Right ventricle myocardium superior (tissue), 1 donor: ENCODE results near the gene PLCH1. TPM values are rescaled to one million over a fixed set of nuclear protein-coding genes. Genes with fewer than 3 reads are reported as not detected.

Source experiments
- ATAC-seq: fragments of 200-7000 bp; cut with Tn5 transposase; one replicate; pipeline ENCODE4 v1.9.1; 2020; ENCODE audit warnings: mild to moderate bottlenecking; ENCODE audit not compliant: poor library complexity
- DNase-seq: peaks from one replicate; pipeline ENCODE4 v3.0.0-alpha.2; 2020
- intact Hi-C: fragments of 100-400 bp; cut with DNase I; formaldehyde crosslinking; loops from one replicate; pipeline ENCODE4 v1.11.2; 2022
- total RNA-seq: library from RNA; stranded (reverse); fragmentation: NEBNext Ultra II Directional; extraction: Animal tissue kit (Norgen Biotek cat#: 25700); gene quantifications from one replicate; pipeline ENCODE4 v1.2.1, GENCODE V29; 2021
- donor health status: DM: no; HTN: yes; CAD: no; lungs with severe emphysema.

Gene PLCH1
- total RNA-seq, 1 donor from 2014 or later, result 1.3 TPM

GRCh38 chr3:155388417-155388816 lies 356.5 kb downstream of the PLCH1 start:
- ATAC-seq (no peak), DNase-seq (no peak)
- intact Hi-C loops, result loop anchor here (10.0 kb wide), 1 partner anchor 316 kb away; no protein-coding TSS in a partner anchor

GRCh38 chr3:155387571-155387970 lies 357.3 kb downstream of the PLCH1 start:
- ATAC-seq (no peak), DNase-seq (no peak)
- intact Hi-C loops, result loop anchor here (10.0 kb wide), 1 partner anchor 317 kb away; no protein-coding TSS in a partner anchor

GRCh38 chr3:155386919-155387318 lies 358.0 kb downstream of the PLCH1 start:
- intact Hi-C loops, result loop anchor here (10.0 kb wide), 1 partner anchor 318 kb away; no protein-coding TSS in a partner anchor
- ATAC-seq (peak; percentile 54), DNase-seq (peak; percentile 49)

- DNase-seq (no peak), ATAC-seq (peak; percentile 59)
- intact Hi-C loops, result loop anchor here (10.0 kb wide), 1 partner anchor 319 kb away; no protein-coding TSS in a partner anchor
Measured at GRCh38 chr3:155385896-155386625, 358.8 kb downstream of the PLCH1 start.

- peak; percentile 88 for DNase-seq
- intact Hi-C loops, result loop anchor here (10.0 kb wide), 1 partner anchor 322 kb away; no protein-coding TSS in a partner anchor
- peak; percentile 90 for ATAC-seq
Measured at GRCh38 chr3:155382396-155383042, 362.4 kb downstream of the PLCH1 start.

GRCh38 chr3:155377847-155378246 lies 367.0 kb downstream of the PLCH1 start:
- DNase-seq (no peak), ATAC-seq (no peak)
- intact Hi-C loops, result no loop called here

- ATAC-seq (no peak), DNase-seq (no peak)
- intact Hi-C loops, result no loop called here
Measured at GRCh38 chr3:155377071-155377470, 367.8 kb downstream of the PLCH1 start.

- intact Hi-C loops, result no loop called here
- DNase-seq (no peak), ATAC-seq (no peak)
Measured at GRCh38 chr3:155372281-155372680, 372.6 kb downstream of the PLCH1 start.

GRCh38 chr3:155370764-155371503 lies 373.9 kb downstream of the PLCH1 start:
- intact Hi-C loops, result no loop called here
- DNase-seq (no peak), ATAC-seq (peak; percentile 1)

GRCh38 chr3:155370198-155370597 lies 374.7 kb downstream of the PLCH1 start:
- ATAC-seq (peak; percentile 94), DNase-seq (peak; percentile 70)
- intact Hi-C loops, result no loop called here

GRCh38 chr3:155369735-155370134 lies 375.1 kb downstream of the PLCH1 start:
- DNase-seq (no peak), ATAC-seq (no peak)
- intact Hi-C loops, result no loop called here

GRCh38 chr3:155369244-155369643 lies 375.6 kb downstream of the PLCH1 start:
- DNase-seq (no peak), ATAC-seq (no peak)
- intact Hi-C loops, result no loop called here

GRCh38 chr3:155368786-155369185 lies 376.1 kb downstream of the PLCH1 start:
- DNase-seq, result no peak
- no peak for ATAC-seq
- intact Hi-C loops, result no loop called here

GRCh38 chr3:155367506-155367905 lies 377.4 kb downstream of the PLCH1 start:
- DNase-seq, result no peak
- ATAC-seq, result no peak
- intact Hi-C loops, result no loop called here

- ATAC-seq (no peak), DNase-seq (no peak)
- intact Hi-C loops, result no loop called here
Measured at GRCh38 chr3:155365178-155365783, 379.6 kb downstream of the PLCH1 start.

GRCh38 chr3:155364492-155364891 lies 380.4 kb downstream of the PLCH1 start:
- no peak for DNase-seq
- no peak for ATAC-seq
- intact Hi-C loops, result no loop called here

- DNase-seq, result no peak
- intact Hi-C loops, result no loop called here
- ATAC-seq, result no peak
Measured at GRCh38 chr3:155363690-155364070, 381.2 kb downstream of the PLCH1 start.

GRCh38 chr3:155362808-155363689 lies 381.8 kb downstream of the PLCH1 start:
- no peak for ATAC-seq
- DNase-seq, result no peak
- intact Hi-C loops, result no loop called here
